Gastrocnemius medialis (tissue), 4 donors: ENCODE data around the gene SCD5.

ENCODE experiments used
- POLR2A ChIP-seq, 2 donors: fragments of 450-650 bp; IDR thresholded peaks; one replicate each; pipeline ENCODE4 v1.6.1; 2017; ENCODE audit warnings: antibody characterized with exemption in 2 of 2, mild to moderate bottlenecking in 2 of 2, moderate library complexity in 2 of 2
- TF ChIP-seq, protein P1 (sequence below), 5 experiments: fragments of 450-650 bp in 3 of 5; fragments of 200-600 bp in 2 of 5; sonication (generic) in 2 of 5; IDR thresholded peaks in 4 of 5; conservative IDR thresholded peaks in 1 of 5; 1 replicate in 4 of 5; 2 replicates in 1 of 5; pipeline ENCODE4 v1.5.1; 2016 to 2019; ENCODE audit warnings: antibody characterized with exemption in 5 of 5, mild to moderate bottlenecking in 3 of 5, moderate library complexity in 3 of 5

- TF ChIP-seq, protein P1, sequence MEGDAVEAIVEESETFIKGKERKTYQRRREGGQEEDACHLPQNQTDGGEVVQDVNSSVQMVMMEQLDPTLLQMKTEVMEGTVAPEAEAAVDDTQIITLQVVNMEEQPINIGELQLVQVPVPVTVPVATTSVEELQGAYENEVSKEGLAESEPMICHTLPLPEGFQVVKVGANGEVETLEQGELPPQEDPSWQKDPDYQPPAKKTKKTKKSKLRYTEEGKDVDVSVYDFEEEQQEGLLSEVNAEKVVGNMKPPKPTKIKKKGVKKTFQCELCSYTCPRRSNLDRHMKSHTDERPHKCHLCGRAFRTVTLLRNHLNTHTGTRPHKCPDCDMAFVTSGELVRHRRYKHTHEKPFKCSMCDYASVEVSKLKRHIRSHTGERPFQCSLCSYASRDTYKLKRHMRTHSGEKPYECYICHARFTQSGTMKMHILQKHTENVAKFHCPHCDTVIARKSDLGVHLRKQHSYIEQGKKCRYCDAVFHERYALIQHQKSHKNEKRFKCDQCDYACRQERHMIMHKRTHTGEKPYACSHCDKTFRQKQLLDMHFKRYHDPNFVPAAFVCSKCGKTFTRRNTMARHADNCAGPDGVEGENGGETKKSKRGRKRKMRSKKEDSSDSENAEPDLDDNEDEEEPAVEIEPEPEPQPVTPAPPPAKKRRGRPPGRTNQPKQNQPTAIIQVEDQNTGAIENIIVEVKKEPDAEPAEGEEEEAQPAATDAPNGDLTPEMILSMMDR (IDR thresholded peaks at IDR 0.05 in 4 of 5, conservative IDR thresholded peaks at IDR 0.05 in 1 of 5), result no peak
- TF ChIP-seq POLR2A (IDR thresholded peaks at IDR 0.05), result no peak
These were observed 648 bp upstream of the SCD5 start for GRCh38 chr4:82799006-82799881.
